SK-N-SH (cell line): ENCODE measurements around the gene DOK7. TPM values are rescaled to one million over a fixed set of nuclear protein-coding genes. Genes with fewer than 3 reads are reported as not detected.

Experiments used
- CTCF ChIA-PET: fragments of 300-600, 350-600 bp; formaldehyde crosslinking; extraction: SDS; loops from one replicate; lab custom pipeline; 2021; lab: Yijun Ruan, JAX
- POLR2A ChIA-PET: fragments of 350-600 bp; sonication (Branson Sonifier 250); formaldehyde crosslinking; extraction: SDS; loops from one replicate; lab custom pipeline; 2020; ENCODE audit warnings: antibody characterized with exemption, inconsistent platforms; lab: Yijun Ruan, JAX
- DNase-seq: peaks from one replicate; pipeline ENCODE4 v3.0.0; 2012
- H2AFZ ChIP-seq: fragments of 200-600 bp; sonication (generic); 2 replicates; pipeline ENCODE4 v1.8.1; 2016; ENCODE audit warnings: antibody characterized with exemption, mild to moderate bottlenecking, low read depth
- H3F3A ChIP-seq: fragments of 200-600 bp; sonication (generic); replicated peaks from 2 replicates; pipeline ENCODE3; 2016; ENCODE audit warnings: antibody characterized with exemption, mild to moderate bottlenecking; ENCODE audit not compliant: insufficient read depth
- H3K27ac ChIP-seq, 2 experiments: fragments of 200-500 bp in 1 of 2; fragments of 200-600 bp in 1 of 2; sonication (Bioruptor generic) in 1 of 2; sonication (generic), shearing (Covaris generic) in 1 of 2; 2 replicates each; pipeline versions ENCODE4 v1.5.1 to v1.6.1; 2014 to 2016; ENCODE audit warnings: low read depth in 2 of 2, inconsistent platforms in 1 of 2, low read length in 1 of 2, mild to moderate bottlenecking in 1 of 2, mixed read lengths in 1 of 2
- H3K27me3 ChIP-seq: fragments of 200-600 bp; sonication (generic), shearing (Covaris generic); 2 replicates; pipeline ENCODE4 v1.6.1; 2016; ENCODE audit warnings: mixed run types; ENCODE audit not compliant: insufficient read depth
- H3K36me3 ChIP-seq, 2 experiments: fragments of 200-500 bp in 1 of 2; fragments of 200-600 bp in 1 of 2; sonication (Bioruptor generic) in 1 of 2; sonication (generic) in 1 of 2; replicated peaks in 1 of 2; 2 replicates each; pipeline versions ENCODE3 to v1.5.1; 2014 to 2016; ENCODE audit warnings: low read length in 1 of 2, mild to moderate bottlenecking in 1 of 2; ENCODE audit not compliant: insufficient read depth in 2 of 2, control insufficient read depth in 1 of 2
- H3K4me1 ChIP-seq, 2 experiments: fragments of 200-500 bp in 1 of 2; fragments of 200-600 bp in 1 of 2; sonication (Bioruptor generic) in 1 of 2; sonication (generic), shearing (Covaris generic) in 1 of 2; 2 replicates each; pipeline versions ENCODE4 v1.5.1 to v1.6.1; 2014 to 2016; ENCODE audit warnings: low read depth in 1 of 2, low read length in 1 of 2, mixed run types in 1 of 2; ENCODE audit not compliant: insufficient read depth in 2 of 2, control insufficient read depth in 1 of 2
- H3K4me2 ChIP-seq: fragments of 200-600 bp; sonication (generic), shearing (Covaris generic); 2 replicates; pipeline ENCODE4 v1.6.1; 2017; ENCODE audit warnings: mixed run types
- H3K4me3 ChIP-seq, 2 experiments: fragments of 200-500 bp in 1 of 2; fragments of 200-600 bp in 1 of 2; sonication (Bioruptor generic) in 1 of 2; sonication (generic), shearing (Covaris generic) in 1 of 2; 2 replicates each; pipeline versions ENCODE4 v1.5.1 to v1.8.1; 2014 to 2016; ENCODE audit warnings: low read depth in 2 of 2, inconsistent platforms in 1 of 2, low read length in 1 of 2, mild to moderate bottlenecking in 1 of 2, mixed read lengths in 1 of 2, moderate library complexity in 1 of 2
- H3K79me2 ChIP-seq: fragments of 200-600 bp; sonication (generic); 2 replicates; pipeline ENCODE4 v1.8.1; 2017; ENCODE audit warnings: mild to moderate bottlenecking; ENCODE audit not compliant: insufficient read depth
- H3K9ac ChIP-seq: fragments of 200-600 bp; sonication (generic); 2 replicates; pipeline ENCODE4 v1.6.1; 2017; ENCODE audit warnings: mixed run types
- H3K9me2 ChIP-seq: fragments of 200-600 bp; sonication (generic); 2 replicates; pipeline ENCODE4 v1.6.1; 2017; ENCODE audit warnings: mixed run types
- H3K9me3 ChIP-seq: fragments of 200-600 bp; sonication (generic); 2 replicates; pipeline ENCODE4 v1.6.1; 2017; ENCODE audit warnings: mixed run types, mild to moderate bottlenecking, moderate library complexity
- H4K20me1 ChIP-seq: fragments of 200-600 bp; sonication (generic); 2 replicates; pipeline ENCODE4 v1.6.1; 2017; ENCODE audit warnings: mild to moderate bottlenecking, mixed run types; ENCODE audit not compliant: insufficient read depth
- CTCF ChIP-seq: fragments of 200-600 bp; sonication (generic); IDR thresholded peaks from 2 replicates; pipeline ENCODE4 v1.6.1; 2017; ENCODE audit warnings: antibody characterized with exemption, mild to moderate bottlenecking, moderate library complexity
- EZH2phosphoT487 ChIP-seq: fragments of 200-600 bp; sonication (generic); IDR thresholded peaks from 2 replicates; pipeline ENCODE4 v1.6.1; 2017; ENCODE audit warnings: low read depth, mixed run types, mild to moderate bottlenecking, antibody characterized with exemption, moderate library complexity, borderline replicate concordance
- FOSL2 ChIP-seq: IDR thresholded peaks from 2 replicates; pipeline ENCODE4 v1.4.0; 2012; ENCODE audit warnings: low read depth, mild to moderate bottlenecking, moderate library complexity, borderline replicate concordance
- FOXJ3 ChIP-seq: sonication (generic); formaldehyde crosslinking; IDR thresholded peaks from 2 replicates; pipeline ENCODE4 v1.5.1; 2020; ENCODE audit warnings: mild to moderate bottlenecking, missing genetic modification reagents
- FOXM1 ChIP-seq: IDR thresholded peaks from 2 replicates; pipeline ENCODE4 v1.4.0; 2012; ENCODE audit warnings: low read depth, mild to moderate bottlenecking
- GABPA ChIP-seq: IDR thresholded peaks from 2 replicates; pipeline ENCODE4 v1.4.0; 2012; ENCODE audit warnings: low read depth, mild to moderate bottlenecking
- IRF3 ChIP-seq: fragments of 150-350 bp; IDR thresholded peaks from 2 replicates; pipeline ENCODE4 v1.6.1; 2016; ENCODE audit warnings: mild to moderate bottlenecking, low read depth, low read length
- NFIC ChIP-seq: IDR thresholded peaks from 2 replicates; pipeline ENCODE4 v1.4.0; 2012; ENCODE audit warnings: borderline replicate concordance
- NRF1 ChIP-seq: IDR thresholded peaks from 2 replicates; pipeline ENCODE4 v1.6.1; 2012; ENCODE audit warnings: low read depth, mild to moderate bottlenecking, low read length
- POLR2AphosphoS5 ChIP-seq: IDR thresholded peaks from 2 replicates; pipeline ENCODE4 v1.6.1; 2012; ENCODE audit warnings: low read depth, low read length
- REST ChIP-seq: IDR thresholded peaks from 2 replicates; pipeline ENCODE4 v1.6.1; 2012; ENCODE audit warnings: mild to moderate bottlenecking, low read depth, low read length, moderate library complexity
- RFX5 ChIP-seq: IDR thresholded peaks from 2 replicates; pipeline ENCODE4 v1.6.1; 2012; ENCODE audit warnings: mild to moderate bottlenecking, improper control_type of control experiment, low read length
- TAF1 ChIP-seq: IDR thresholded peaks from 2 replicates; pipeline ENCODE4 v1.6.1; 2012; ENCODE audit warnings: low read depth, mild to moderate bottlenecking, low read length, moderate library complexity, borderline replicate concordance
- TCF12 ChIP-seq: IDR thresholded peaks from 2 replicates; pipeline ENCODE4 v1.4.0; 2012
- USF1 ChIP-seq: IDR thresholded peaks from 2 replicates; pipeline ENCODE4 v1.4.0; 2012; ENCODE audit warnings: low read depth, borderline replicate concordance
- WGBS: methylation state at CpG from one replicate; pipeline ENCODE4 v1.1.6; 2017; ENCODE audit warnings: low lambda C conversion rate; 5-methylcytosine and 5-hydroxymethylcytosine counted together
- polyA plus RNA-seq, 3 experiments: library from polyadenylated mRNA; depleted of rRNA; stranded (reverse); fragments of >200 nt; gene quantifications; 2 replicates each; pipeline ENCODE4 v1.2.3, GENCODE V29; 2012

The DOK7 gene
- polyA plus RNA-seq, 1 of the 3 experiments (the other 2 are of a cell fraction) = not detected

- Histone ChIP-seq H3K4me3 (no peak overlapping the region), H2AFZ (no peak overlapping the region), H3K27me3 (no peaks in the 10 kb centered on the region), H3K9ac (no peak overlapping the region), H3K9me2 (no peaks in the 10 kb centered on the region), H3K4me2 (no peak overlapping the region), H3K79me2 (peaks cover 15% of the 10 kb centered on the region), H3K36me3 (peaks cover 0 to 77% of the 10 kb centered on the region in 2 experiments)
- ChIA-PET POLR2A (no interaction called here), CTCF (no interaction called here)
- no peak for DNase-seq
- WGBS = 95% methylated on average over 8 of the region's 24 CpGs
- TF ChIP-seq RFX5 = no peak
- TF ChIP-seq NRF1 = no peak
- TF ChIP-seq FOXM1 = no peak
- no peak for TF ChIP-seq CTCF
- no peak for TF ChIP-seq NFIC
- TF ChIP-seq FOSL2 = no peak
- no peak for TF ChIP-seq TCF12
- no peak for TF ChIP-seq IRF3
- TF ChIP-seq EZH2phosphoT487 = no peak
- TF ChIP-seq USF1 = no peak
- TF ChIP-seq REST = no peak
- no peak for TF ChIP-seq TAF1
- no peak for TF ChIP-seq POLR2AphosphoS5
- TF ChIP-seq GABPA = no peak
- no peak for TF ChIP-seq FOXJ3
- TF ChIP-seq, all 33 proteins: peak for 0
- no peaks in the 10 kb centered on the region; a peak in 1 of 4 replicates for H3K4me1 ChIP-seq
- no peak overlapping the region for H3K27ac ChIP-seq
- H3K9me3 ChIP-seq = no peaks in the 10 kb centered on the region
- H3F3A ChIP-seq = no peaks in the 10 kb centered on the region
- peaks cover 27% of the 10 kb centered on the region for H4K20me1 ChIP-seq
These were observed 60.6 kb downstream of the DOK7 start for GRCh38 chr4:3523628-3524221.
